Measurements from ENCODE around the gene NIP7.

- no peak for TF ChIP-seq POLR2A (IDR thresholded peaks at IDR 0.05)
- TF ChIP-seq, protein P1, sequence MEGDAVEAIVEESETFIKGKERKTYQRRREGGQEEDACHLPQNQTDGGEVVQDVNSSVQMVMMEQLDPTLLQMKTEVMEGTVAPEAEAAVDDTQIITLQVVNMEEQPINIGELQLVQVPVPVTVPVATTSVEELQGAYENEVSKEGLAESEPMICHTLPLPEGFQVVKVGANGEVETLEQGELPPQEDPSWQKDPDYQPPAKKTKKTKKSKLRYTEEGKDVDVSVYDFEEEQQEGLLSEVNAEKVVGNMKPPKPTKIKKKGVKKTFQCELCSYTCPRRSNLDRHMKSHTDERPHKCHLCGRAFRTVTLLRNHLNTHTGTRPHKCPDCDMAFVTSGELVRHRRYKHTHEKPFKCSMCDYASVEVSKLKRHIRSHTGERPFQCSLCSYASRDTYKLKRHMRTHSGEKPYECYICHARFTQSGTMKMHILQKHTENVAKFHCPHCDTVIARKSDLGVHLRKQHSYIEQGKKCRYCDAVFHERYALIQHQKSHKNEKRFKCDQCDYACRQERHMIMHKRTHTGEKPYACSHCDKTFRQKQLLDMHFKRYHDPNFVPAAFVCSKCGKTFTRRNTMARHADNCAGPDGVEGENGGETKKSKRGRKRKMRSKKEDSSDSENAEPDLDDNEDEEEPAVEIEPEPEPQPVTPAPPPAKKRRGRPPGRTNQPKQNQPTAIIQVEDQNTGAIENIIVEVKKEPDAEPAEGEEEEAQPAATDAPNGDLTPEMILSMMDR (IDR thresholded peaks at IDR 0.05), result no peak
- no peak for TF ChIP-seq EP300 (IDR thresholded peaks at IDR 0.05)
Measured at GRCh38 chr16:69338557-69339288, 849 bp upstream of the NIP7 start.
